GM08714 (cell line): Measurements from ENCODE around the gene TEX54.
"Not testable (repeated sequence)": the region's sequence is repeated elsewhere in the genome, so short reads cannot be mapped to it uniquely, and the experiment has no call there.

Experiments used
- H3K4me3 ChIP-seq: fragments of 200-500 bp; sonication (Bioruptor generic); 2 replicates; pipeline ENCODE4 v1.5.1; 2014; ENCODE audit warnings: mild to moderate bottlenecking, low read length, inconsistent platforms
- ZNF274 ChIP-seq: IDR thresholded peaks from 2 replicates; pipeline ENCODE4 v1.6.1; 2012; ENCODE audit warnings: mild to moderate bottlenecking, low read depth, low read length

Gene TEX54

DNA sequence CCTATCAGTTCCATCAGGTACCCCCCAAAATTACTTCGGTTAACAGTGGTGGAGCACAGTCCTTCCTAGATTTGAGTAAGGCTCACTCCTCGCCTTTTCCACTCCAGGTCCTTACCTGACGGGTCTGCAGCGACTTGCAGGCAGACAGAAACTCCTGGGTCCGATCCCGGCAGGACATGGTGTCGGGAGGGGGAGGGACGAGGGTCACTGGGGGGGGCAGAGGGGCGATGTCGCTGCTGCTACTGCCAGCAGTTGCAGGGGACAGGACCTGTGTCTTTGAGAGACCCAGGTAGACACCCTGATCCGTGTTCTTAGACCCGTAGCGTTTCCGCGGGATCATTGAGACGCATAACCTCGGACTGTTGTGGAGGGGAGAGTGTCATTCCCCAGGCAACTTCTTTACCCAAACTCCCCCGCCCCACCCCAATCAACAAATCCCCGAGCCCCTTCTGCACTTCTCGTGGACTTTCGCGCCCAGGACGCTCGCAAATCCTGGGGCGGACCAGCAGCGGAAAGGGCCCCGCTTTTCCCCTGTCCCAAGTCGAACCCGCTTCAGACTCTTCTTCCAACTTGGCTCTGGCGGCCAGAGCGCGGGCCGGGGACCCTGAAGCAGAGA lies 1.6 kb downstream of the TEX54 start:
- TF ChIP-seq ZNF274 = no peak
- H3K4me3 ChIP-seq = peak overlapping the region; percentile 92

DNA sequence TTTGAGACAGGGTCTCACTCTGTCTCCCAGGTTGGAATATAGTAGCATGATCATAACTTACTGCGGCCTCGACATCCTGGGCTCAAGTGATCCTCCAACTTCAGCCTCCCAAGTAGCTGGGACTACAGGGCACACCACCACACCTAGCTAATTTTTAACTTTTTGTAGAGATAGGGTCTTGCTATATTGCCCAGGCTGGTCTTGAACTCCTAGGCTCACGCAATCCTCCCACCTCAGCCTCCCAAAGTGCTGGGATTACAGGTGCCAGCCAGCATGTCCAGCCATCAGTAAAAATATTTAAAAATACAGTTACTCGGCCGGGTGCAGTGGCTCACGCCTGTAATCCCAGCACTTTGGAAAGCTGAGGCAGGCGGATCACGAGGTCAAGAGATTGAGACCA lies 4.5 kb downstream of the TEX54 start:
- H3K4me3 ChIP-seq = not testable (repeated sequence)

DNA sequence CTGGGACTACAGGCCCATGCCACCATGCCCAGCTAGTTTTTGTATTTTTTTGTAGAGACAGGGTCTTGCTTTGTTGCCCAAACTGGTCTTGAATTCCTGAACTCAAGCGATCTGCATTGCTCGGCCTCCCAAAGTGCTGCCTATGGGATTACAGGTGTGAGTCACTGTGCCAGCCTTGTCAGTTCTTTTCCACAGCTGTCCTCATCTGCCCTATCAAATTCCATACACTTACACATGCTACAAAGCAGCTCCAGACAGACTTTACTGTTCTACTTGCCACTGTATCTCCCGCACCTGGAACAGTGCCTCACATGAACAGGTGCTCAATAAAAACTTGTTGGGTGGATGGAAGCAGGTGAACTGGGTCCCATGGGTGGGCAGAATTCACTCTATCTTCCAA lies 9.0 kb downstream of the TEX54 start:
- TF ChIP-seq ZNF274 = no peak

DNA sequence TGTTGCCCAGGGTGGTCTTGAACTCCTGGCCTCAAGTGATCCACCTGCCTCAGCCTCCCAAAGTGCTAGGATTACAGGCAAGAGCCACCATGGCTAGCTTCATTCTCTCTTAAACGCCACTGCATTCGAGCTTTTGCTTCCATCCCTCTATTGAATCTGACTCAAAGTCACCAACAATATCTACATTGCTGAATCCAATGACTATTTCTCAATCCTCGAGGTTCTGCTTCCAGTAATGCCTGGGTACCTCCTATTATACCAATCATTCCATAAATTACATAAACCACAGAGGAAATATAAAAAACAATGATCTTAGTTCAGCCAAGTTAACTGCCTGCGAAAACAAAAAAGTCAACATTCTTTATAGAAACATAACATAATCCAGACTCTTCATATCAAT lies 15.5 kb downstream of the TEX54 start:
- TF ChIP-seq ZNF274 = no peak
- no peak overlapping the region for H3K4me3 ChIP-seq

More for the DNA sequence above, 9.0 kb downstream of the TEX54 start:
- no peak overlapping the region for H3K4me3 ChIP-seq

DNA sequence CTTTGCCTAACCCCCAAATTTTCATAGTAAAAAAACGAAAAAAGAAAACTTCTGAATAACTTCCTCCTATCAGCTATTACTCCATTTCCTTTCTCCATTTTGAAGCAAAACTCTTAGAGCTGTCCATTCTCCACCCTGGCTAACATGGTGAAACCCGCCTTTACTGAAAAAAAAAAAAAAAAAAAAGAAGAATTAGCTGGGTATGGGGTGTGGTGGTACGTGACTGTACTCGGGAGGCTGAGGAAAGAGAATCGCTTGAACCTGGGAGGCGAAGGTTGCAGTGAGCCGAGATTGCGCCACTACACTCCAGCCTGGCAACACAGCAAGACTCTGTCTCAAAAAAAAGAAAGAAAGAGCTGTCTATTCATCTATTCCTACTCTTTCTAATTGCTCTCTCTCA lies 16.1 kb downstream of the TEX54 start:
- no peak for TF ChIP-seq ZNF274

DNA sequence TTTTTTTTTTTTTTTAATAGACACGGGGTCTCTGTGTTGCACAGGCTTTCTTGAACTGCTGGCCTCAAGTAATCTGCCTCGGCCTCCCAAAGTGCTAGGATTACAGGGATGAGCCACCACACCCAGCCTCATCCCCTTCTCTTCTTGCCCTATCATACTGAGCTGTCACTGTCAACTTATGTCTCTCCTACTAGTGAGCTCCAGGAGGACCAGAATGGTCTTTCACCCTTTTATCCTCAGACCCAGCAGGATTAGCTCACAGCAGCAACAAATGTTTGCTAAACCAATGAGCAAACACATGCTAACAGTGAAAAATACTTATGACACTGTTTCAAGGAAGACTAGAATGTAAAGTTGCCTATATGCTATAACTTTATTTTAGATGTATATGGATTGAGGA lies 21.0 kb downstream of the TEX54 start:
- no peak for TF ChIP-seq ZNF274
- no peak overlapping the region for H3K4me3 ChIP-seq

More for the DNA sequence above, 16.1 kb downstream of the TEX54 start:
- no peak overlapping the region for H3K4me3 ChIP-seq

DNA sequence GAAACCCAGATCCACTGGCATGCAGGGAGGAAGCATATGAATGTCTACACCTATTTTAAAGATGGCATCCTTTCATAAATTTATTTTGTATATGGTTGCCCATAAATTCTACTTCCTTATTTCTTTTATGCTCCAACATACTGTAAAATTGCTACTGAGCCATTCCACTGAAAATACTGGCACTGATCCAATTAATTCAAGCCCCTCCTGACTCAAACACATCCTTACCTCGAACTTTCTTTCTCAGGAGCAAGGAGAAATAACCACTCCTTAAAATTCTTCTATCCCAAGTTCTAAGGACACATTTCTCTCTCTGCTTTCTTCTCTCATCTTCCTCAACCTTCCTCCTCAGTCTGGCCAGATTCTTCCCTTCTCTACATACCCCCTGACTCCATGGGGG lies 21.9 kb downstream of the TEX54 start:
- no peak overlapping the region for H3K4me3 ChIP-seq

DNA sequence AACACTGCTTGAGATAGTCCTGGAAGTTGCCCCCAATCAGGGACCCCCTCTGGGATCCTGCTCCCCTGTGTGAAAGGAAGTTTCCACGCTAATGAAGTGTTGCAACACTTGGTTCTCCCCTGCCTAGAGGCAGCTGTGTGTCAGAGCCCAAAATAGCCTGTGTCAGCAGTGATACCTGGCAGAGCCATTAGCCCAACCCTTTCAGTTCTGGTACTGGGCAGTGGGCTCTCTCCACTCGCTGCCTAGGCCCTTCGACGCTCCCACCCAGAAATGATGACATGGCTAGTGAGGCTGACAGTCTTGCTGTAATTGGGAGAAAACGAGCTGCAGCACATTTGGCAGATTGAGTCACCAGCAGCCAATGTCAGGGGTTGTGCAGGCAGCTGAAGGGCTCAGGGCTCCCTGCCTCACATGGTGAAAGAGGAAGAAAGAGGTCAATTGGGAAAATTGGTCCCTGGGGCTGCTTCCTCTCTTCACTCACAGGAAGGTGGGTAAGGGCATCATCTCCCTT lies 26.0 kb downstream of the TEX54 start:
- no peak overlapping the region; the same call in 1 of the 2 replicates for H3K4me3 ChIP-seq
- no peak for TF ChIP-seq ZNF274

More for the DNA sequence above, 21.9 kb downstream of the TEX54 start:
- TF ChIP-seq ZNF274 = no peak

DNA sequence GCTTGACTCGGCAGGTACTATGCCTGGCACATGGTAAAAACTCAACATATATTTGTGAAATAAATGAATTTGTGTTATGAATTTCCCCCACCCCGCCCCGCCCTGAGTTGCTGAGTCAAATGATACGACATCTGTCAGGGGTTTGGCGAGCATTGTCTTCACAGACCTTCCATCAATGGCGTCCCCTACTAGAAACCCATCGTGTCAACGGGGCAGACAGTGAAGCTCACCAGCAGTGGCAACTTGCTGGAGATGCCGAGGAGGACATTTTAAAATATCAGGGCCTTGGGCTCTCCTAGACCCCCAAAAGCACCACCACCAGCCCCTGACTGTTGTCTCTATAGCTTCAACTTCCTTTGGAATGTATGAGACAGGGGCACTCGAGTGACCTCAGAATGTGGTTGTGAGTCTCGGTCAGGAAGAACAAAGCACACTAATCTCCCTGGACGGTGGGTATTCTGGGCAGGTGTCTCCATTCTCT lies 26.6 kb downstream of the TEX54 start:
- peak overlapping the region; percentile 77 for H3K4me3 ChIP-seq
- no peak for TF ChIP-seq ZNF274

DNA sequence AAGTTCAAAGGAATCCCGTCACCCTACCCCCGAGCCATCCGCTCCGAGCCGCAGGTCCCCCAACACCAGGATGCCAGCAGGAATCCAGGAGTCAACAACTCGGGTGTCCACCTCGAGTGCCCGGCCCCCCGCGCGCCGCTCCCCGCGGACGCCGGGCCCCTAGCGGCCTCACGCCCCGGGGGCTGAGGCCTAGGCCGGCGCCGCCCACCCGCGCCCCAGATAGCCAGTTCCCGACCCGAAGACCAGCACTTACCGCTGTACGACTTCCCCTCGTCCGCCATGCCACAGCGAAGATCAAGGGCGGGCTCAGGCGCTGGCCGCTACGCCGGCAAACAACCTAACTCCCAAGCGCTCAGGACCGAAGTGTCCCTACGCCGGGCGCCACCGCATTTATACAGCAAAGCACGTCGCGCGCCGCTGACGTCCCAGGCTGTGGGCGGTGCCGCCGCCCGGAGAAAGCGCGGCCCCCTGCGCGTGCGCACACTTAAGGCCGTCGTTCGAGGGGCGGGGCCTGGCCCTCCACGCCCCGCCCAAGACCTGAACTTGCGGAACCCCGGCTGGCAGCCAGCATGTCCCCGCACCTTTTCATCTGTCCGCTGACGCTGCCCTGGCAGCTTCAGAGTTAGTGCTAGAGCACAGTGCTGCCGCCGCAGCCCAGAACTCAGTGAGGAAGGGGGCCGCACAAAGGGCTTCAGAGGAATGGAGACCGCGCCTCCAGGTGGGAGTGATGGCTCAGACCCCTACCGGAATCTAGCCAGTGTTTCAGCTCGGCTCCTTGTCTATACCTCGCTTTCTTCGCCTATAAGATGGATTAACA lies 27.4 kb downstream of the TEX54 start, which contains the start of gene NXF1:
NXF1 (minus strand) TSS at position 365 of the 817 bp plus-strand sequence; CDS start at position 281, 84 bp downstream.
- no peak for TF ChIP-seq ZNF274
- H3K4me3 ChIP-seq = peak within 1 kb of the TSS; percentile 94

DNA sequence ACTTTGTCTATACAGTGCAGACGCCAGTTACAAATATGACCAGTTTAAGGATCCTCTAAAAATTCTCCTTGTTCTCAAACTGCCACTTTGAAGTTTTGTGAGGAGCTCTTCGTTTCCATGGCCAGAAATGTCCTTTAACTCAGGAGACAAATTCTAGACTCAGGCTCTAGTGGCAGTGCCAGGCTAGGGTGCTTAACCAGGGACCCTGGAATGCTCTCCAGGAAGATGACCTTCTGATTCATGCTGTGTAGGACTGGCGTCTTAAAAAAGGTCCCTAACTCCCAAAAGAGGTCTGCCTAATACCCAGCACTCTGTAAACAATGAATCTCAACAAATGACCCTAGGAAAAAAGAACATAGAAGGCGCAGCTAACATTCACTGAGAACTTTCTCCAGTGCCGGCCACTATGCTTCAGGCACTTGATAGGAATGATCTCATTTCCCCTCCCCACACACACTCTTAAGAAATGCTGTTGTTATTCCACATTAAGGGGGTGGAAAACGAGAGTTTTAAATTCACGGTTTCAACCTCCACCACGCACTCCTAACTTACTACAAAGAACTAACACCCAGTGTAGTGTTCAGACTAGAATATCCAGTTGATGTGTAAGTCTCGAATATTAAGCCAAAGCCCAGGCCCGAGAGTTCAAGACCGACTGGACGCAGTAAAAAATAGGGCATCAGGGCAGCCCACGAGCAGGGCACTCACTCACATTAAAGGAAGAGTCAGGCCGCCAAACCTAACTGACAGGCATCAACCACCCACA lies 28.1 kb downstream of the TEX54 start:
- peak overlapping the region; percentile 94 for H3K4me3 ChIP-seq
- no peak for TF ChIP-seq ZNF274

DNA sequence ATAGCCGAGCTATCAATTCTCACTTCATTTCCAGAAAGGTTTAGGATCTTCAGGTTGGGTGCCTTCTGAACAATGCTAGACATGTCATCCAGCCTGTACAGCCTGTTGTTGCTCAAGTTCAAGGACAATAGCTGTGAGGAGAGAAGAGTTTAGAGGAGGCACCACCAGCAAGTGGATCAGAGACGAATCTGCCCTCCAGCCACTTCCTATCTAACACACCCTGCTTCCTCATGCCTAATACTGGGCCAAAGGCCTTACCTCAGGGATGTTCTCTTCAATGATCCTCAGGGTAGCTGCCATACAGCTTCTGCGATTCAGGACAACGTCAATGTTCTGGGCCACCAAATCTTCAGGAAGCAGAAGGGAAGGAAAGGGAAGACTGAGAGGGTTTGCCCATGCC lies 31.6 kb downstream of the TEX54 start:
- no peak overlapping the region for H3K4me3 ChIP-seq
- TF ChIP-seq ZNF274 = no peak

DNA sequence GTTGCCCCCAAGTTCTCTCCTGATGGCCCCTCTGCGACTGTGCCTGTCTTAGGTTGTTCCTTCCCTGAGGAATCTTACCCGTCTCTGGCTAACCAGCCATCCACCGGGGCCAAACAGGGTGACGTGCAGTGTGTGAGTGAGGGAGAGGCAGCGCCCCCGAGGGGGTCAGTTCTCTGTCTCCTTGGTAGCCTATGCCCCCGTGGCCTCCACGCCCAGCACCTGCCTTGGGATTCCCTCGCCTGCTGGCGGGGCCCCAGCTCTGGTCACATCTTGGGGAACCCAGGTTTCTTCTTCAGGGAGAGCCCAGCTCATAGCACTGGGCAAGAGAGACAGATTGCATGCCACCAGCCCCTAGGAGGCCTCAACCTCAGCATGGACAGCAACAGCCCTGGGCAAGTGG lies 33.2 kb downstream of the TEX54 start:
- no peak for TF ChIP-seq ZNF274
- H3K4me3 ChIP-seq = no peak overlapping the region

DNA sequence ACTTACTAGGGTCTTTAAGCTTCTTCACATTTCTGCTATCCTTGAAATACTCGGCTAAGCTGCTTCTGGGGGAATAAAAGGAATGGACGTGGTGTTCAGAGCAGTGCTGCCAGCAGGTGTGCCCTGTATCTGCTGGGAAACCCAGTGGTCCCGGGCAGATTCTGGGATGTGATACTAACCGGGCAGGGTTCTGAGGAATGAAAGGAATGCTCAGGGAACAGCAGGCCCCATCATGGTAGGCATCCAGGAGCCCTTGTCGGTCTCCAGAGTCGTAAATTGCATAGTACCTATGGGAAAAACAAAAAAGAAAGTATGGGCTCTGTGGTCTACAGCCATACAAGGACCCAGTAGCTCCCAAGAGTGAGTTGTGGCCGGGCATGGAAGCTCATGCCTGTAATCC lies 36.4 kb downstream of the TEX54 start:
- TF ChIP-seq ZNF274 = no peak
- H3K4me3 ChIP-seq = no peak overlapping the region
